HepG2 (cell line): Measurements from ENCODE around the gene SSPN. TPM values are rescaled to one million over a fixed set of nuclear protein-coding genes. Genes with fewer than 3 reads are reported as not detected.

Experiments
- ATAC-seq: fragments of 200-7000 bp; cut with Tn5 transposase; 3 replicates; pipeline ENCODE4 v1.9.1; 2020; ENCODE audit warnings: mild to moderate bottlenecking, moderate library complexity
- BruUV-seq: library from RNA; stranded (reverse); fragments of 400-500 nt; replicated peaks from 2 replicates; lab custom pipeline; 2021; lab: Mats Ljungman, UMichigan
- CTCF ChIA-PET: fragments of 300-600 bp; formaldehyde crosslinking; extraction: SDS; loops from one replicate; lab custom pipeline; 2021; ENCODE audit warnings: low total read pairs, inconsistent platforms, low intra/inter-chr PET ratio; lab: Yijun Ruan, JAX
- POLR2A ChIA-PET: fragments of 350-600 bp; sonication (Branson Sonifier 250); formaldehyde crosslinking; loops from one replicate; lab custom pipeline; 2020; ENCODE audit warnings: antibody characterized with exemption, inconsistent platforms; lab: Yijun Ruan, JAX
- DNase-seq: peaks from one replicate; pipeline ENCODE4 v3.0.0-alpha.2; 2015; ENCODE audit warnings: low spot score
- FAIRE-seq: peaks from 3 replicates; lab custom pipeline; 2011; peaks lifted over from hg19 to GRCh38; lab: Jason Lieb, UNC
- H2AFZ ChIP-seq: one replicate; pipeline ENCODE4 v1.6.1; 2011; ENCODE audit warnings: low read length, inconsistent platforms
- H3K27ac ChIP-seq: fragments of 300-600 bp; 3 replicates; pipeline ENCODE4 v1.8.0; 2011; ENCODE audit warnings: mixed run types, mild to moderate bottlenecking, mixed read lengths, low read length, inconsistent platforms; ENCODE audit not compliant: insufficient read depth; ENCODE audit errors: extremely low read length
- H3K27me3 ChIP-seq, 2 experiments: fragments of 200-600 bp in 1 of 2; 2 replicates in 1 of 2; 3 replicates in 1 of 2; pipeline versions ENCODE4 v1.6.0 to v1.8.0; 2011; ENCODE audit warnings: low read length in 2 of 2, mild to moderate bottlenecking in 2 of 2, moderate library complexity in 2 of 2, inconsistent platforms in 1 of 2; ENCODE audit not compliant: insufficient read depth in 2 of 2, control insufficient read depth in 1 of 2
- H3K36me3 ChIP-seq, 2 experiments: fragments of 200-600 bp in 1 of 2; replicated peaks in 1 of 2; 2 replicates in 1 of 2; 3 replicates in 1 of 2; pipeline versions ENCODE4 v1.5.1 to v1.8.0; 2011; ENCODE audit warnings: low read length in 2 of 2, inconsistent platforms in 1 of 2; ENCODE audit not compliant: insufficient read depth in 2 of 2, control insufficient read depth in 1 of 2
- H3K4me1 ChIP-seq: 2 replicates; pipeline ENCODE4 v1.5.1; 2012; ENCODE audit warnings: low read length, inconsistent platforms; ENCODE audit not compliant: insufficient read depth
- H3K4me2 ChIP-seq: 2 replicates; pipeline ENCODE4 v1.6.0; 2011; ENCODE audit warnings: low read depth, low read length, inconsistent platforms
- H3K4me3 ChIP-seq, 3 experiments: fragments of 200-600 bp in 1 of 3; sonication (generic), shearing (Covaris generic) in 1 of 3; replicated peaks in 1 of 3; 2 replicates each; pipeline ENCODE4 v1.5.1; 2011 to 2016; ENCODE audit warnings: low read length in 3 of 3, inconsistent platforms in 2 of 3, low read depth in 2 of 3, mild to moderate bottlenecking in 2 of 3, control low read depth in 1 of 3, mixed read lengths in 1 of 3; ENCODE audit not compliant: insufficient read depth in 1 of 3
- H3K79me2 ChIP-seq: one replicate; pipeline ENCODE4 v1.6.1; 2011; ENCODE audit warnings: low read length, inconsistent platforms; ENCODE audit not compliant: insufficient read depth
- H3K9ac ChIP-seq: 2 replicates; pipeline ENCODE4 v1.6.0; 2011; ENCODE audit warnings: mild to moderate bottlenecking, low read depth, low read length, inconsistent platforms; ENCODE audit not compliant: insufficient read depth
- H3K9me3 ChIP-seq: 2 replicates; pipeline ENCODE4 v1.5.1; 2012; ENCODE audit warnings: mild to moderate bottlenecking, low read length
- H4K20me1 ChIP-seq: 2 replicates; pipeline ENCODE4 v1.6.0; 2011; ENCODE audit warnings: inconsistent platforms, mild to moderate bottlenecking, low read length, moderate library complexity; ENCODE audit not compliant: insufficient read depth
- KDM1A ChIP-seq: IDR thresholded peaks from 2 replicates; pipeline ENCODE4 v1.6.1; 2016; ENCODE audit warnings: missing compliant biosample characterization
- ZFY ChIP-seq: sonication (generic); formaldehyde crosslinking; IDR thresholded peaks from 2 replicates; pipeline ENCODE4 v1.4.0; 2020; ENCODE audit warnings: missing genetic modification reagents
- ZNF331 ChIP-seq: sonication (generic); formaldehyde crosslinking; IDR thresholded peaks from 2 replicates; pipeline ENCODE4 v1.4.0; 2020; ENCODE audit warnings: missing genetic modification reagents
- WGBS: methylation state at CpG from one replicate; pipeline ENCODE4 v1.1.6; 2017; ENCODE audit warnings: low lambda C conversion rate; 5-methylcytosine and 5-hydroxymethylcytosine counted together
- in situ Hi-C: cut with HindIII; loops from 2 replicates; pipeline ENCODE4 v1.10.0; 2017; ENCODE audit warnings: low pct_unique_long_range_greater_than_20kb; ENCODE audit not compliant: extremely low pct_ligation_motif_present
- intact Hi-C: fragments of 100-400 bp; cut with micrococcal nuclease; formaldehyde crosslinking; loops from one replicate; pipeline ENCODE4 v1.10.0; 2022; ENCODE audit not compliant: unreplicated experiment
- polyA plus RNA-seq, 8 experiments: library from polyadenylated mRNA; depleted of rRNA in 3 of 8; stranded (reverse) in 7 of 8; unstranded in 1 of 8; fragments of >200 nt; fragmentation: Illumina TruSeq in 4 of 8; extraction: Trizol in 4 of 8; gene quantifications; 2 replicates each; pipeline versions ENCODE4 v1.2.1 to v1.2.3, GENCODE V29; 2011 to 2016; ENCODE audit warnings: low read depth in 4 of 8, missing spikeins in 1 of 8, mixed read lengths in 1 of 8; ENCODE audit not compliant: insufficient read depth in 1 of 8
- total RNA-seq, 5 experiments: library from RNA; depleted of rRNA; stranded (reverse); fragments of >200 nt; fragmentation: Illumina TruSeq; extraction: Trizol; gene quantifications; 2 replicates each; pipeline ENCODE4 v1.2.3, GENCODE V29; 2016; ENCODE audit warnings: low read depth in 1 of 5
- TF ChIP-seq, protein P1 (sequence below): sonication (generic); formaldehyde crosslinking; IDR thresholded peaks from 2 replicates; pipeline ENCODE4 v1.4.0; 2020; ENCODE audit warnings: missing genetic modification reagents

The SSPN gene
- total and polyA plus RNA-seq, 2 of the 13 experiments (the other 11 are each of a cell fraction or from before 2014, with no cell fraction given), result not detected

DNA sequence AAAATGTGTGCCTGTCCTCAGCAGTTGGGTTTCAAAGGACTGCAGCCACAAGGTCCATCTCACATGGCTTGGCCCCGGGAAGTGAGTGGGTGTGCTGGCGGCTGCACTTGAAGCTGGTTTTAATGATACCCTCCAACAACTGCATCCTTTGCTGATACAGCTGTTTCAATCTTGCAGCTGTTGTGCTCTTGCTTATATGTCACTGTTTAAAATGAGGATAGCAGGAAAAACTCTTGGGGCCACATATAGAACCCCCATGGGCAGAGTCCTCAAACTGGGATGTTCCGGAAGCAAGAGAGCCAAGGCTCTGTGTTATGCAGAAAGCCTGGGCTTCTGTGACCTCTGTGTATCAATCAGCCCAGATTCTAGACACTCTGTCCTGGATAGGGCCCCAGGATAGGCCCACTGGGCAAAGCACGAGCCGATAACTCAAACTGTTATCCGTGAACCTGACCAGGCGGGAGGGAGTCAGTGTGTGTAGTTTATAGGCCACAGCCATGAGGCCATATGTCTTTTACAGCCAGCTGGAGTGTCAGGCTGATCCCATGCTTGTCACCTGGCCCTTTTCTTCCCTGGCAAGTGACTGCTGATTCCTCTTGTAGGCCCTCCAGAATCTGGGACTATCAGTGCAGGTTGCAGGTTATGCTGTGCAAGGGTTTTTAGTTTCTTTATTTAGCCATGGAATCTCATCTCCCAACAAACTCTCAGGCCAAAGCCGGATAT lies 74.3 kb downstream of the SSPN start:
- intact Hi-C loops, result loop anchor here (5.0 kb wide), 1 partner anchor 172 kb away; no protein-coding TSS in a partner anchor
- ChIA-PET CTCF (no interaction called here), POLR2A (no interaction called here)
- in situ Hi-C loops, result no loop called here
- Histone ChIP-seq H3K4me1 (peaks cover 44% of the 10 kb centered on the region), H3K9me3 (no peaks in the 10 kb centered on the region), H2AFZ (no peak overlapping the region), H3K27ac (no peak overlapping the region), H3K27me3 (no peaks in the 10 kb centered on the region), H4K20me1 (no peaks in the 10 kb centered on the region), H3K4me2 (no peak overlapping the region), H3K4me3 (no peak overlapping the region), H3K9ac (no peak overlapping the region), H3K79me2 (no peaks in the 10 kb centered on the region), H3K36me3 (no peaks in the 10 kb centered on the region)
- no TSS peak for BruUV-seq
- ATAC-seq, result no peak
- 65% methylated on average over 5 of the region's 8 CpGs for WGBS
- no peak for FAIRE-seq
- DNase-seq, result no peak
- TF ChIP-seq ZNF331 (CRISPR knock-in tag), result no peak
- TF ChIP-seq ZFY, result no peak

DNA sequence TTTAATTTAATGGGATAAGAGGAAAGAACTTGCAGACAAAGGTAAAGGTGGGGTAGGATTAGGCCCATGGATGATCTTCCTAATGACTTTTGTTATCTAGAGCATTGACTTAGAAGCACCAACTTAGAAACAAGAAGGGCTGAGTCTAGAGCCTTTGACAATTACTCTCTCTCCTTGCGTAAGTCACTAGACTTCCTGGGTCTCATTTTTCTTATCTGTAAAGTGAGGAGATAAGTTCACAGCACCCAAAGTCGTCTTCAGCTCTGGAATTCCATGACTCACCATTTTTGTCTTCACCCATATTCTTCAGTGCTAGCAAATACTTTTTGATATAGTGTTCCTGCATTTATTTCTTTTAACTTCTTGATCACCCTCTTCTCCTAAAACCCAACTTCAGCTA lies 75.7 kb downstream of the SSPN start:
- Histone ChIP-seq H3K9me3 (no peaks in the 10 kb centered on the region), H3K79me2 (no peaks in the 10 kb centered on the region), H3K27me3 (no peaks in the 10 kb centered on the region), H3K36me3 (no peaks in the 10 kb centered on the region), H3K27ac (no peak overlapping the region), H3K4me3 (no peak overlapping the region), H3K4me2 (no peak overlapping the region), H4K20me1 (no peaks in the 10 kb centered on the region), H2AFZ (no peak overlapping the region), H3K9ac (no peak overlapping the region), H3K4me1 (peaks cover 57% of the 10 kb centered on the region)
- no peak for ATAC-seq
- no peak for DNase-seq
- FAIRE-seq, result no peak
- intact Hi-C loops (loop anchor here (5.0 kb wide), 1 partner anchor 174 kb away; no protein-coding TSS in a partner anchor), in situ Hi-C loops (no loop called here)
- no peak for TF ChIP-seq KDM1A
- TF ChIP-seq, protein P1, sequence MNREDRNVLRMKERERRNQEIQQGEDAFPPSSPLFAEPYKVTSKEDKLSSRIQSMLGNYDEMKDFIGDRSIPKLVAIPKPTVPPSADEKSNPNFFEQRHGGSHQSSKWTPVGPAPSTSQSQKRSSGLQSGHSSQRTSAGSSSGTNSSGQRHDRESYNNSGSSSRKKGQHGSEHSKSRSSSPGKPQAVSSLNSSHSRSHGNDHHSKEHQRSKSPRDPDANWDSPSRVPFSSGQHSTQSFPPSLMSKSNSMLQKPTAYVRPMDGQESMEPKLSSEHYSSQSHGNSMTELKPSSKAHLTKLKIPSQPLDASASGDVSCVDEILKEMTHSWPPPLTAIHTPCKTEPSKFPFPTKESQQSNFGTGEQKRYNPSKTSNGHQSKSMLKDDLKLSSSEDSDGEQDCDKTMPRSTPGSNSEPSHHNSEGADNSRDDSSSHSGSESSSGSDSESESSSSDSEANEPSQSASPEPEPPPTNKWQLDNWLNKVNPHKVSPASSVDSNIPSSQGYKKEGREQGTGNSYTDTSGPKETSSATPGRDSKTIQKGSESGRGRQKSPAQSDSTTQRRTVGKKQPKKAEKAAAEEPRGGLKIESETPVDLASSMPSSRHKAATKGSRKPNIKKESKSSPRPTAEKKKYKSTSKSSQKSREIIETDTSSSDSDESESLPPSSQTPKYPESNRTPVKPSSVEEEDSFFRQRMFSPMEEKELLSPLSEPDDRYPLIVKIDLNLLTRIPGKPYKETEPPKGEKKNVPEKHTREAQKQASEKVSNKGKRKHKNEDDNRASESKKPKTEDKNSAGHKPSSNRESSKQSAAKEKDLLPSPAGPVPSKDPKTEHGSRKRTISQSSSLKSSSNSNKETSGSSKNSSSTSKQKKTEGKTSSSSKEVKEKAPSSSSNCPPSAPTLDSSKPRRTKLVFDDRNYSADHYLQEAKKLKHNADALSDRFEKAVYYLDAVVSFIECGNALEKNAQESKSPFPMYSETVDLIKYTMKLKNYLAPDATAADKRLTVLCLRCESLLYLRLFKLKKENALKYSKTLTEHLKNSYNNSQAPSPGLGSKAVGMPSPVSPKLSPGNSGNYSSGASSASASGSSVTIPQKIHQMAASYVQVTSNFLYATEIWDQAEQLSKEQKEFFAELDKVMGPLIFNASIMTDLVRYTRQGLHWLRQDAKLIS (CRISPR knock-in tag), result no peak
- WGBS, result 42% methylated on average over 2 of the region's 2 CpGs
- BruUV-seq, result no TSS peak
- ChIA-PET CTCF (no interaction called here), POLR2A (no interaction called here)
